Measurements from ENCODE around the gene MDM2. TPM values are rescaled to one million over a fixed set of nuclear protein-coding genes. Genes with fewer than 3 reads are reported as not detected.

The MDM2 gene
- total and polyA plus RNA-seq, 2 donors (not counting 3 experiments of a cell fraction or from before 2014, with no cell fraction given): 16.7 to 270 TPM

GRCh38 chr12:68794653-68795251 lies 13.2 kb upstream of the MDM2 start:
- no peaks in the 10 kb centered on the region for H3K9me3 ChIP-seq (replicated peaks; ENCODE audit: control insufficient read depth, insufficient read depth, low read length)
- H3K36me3 ChIP-seq (ENCODE audit: control insufficient read depth in 2 of 2, extremely low read depth in 1 of 2, insufficient read depth in 2 of 2, low read length in 2 of 2): no peaks in the 10 kb centered on the region
- H3K27me3 ChIP-seq (ENCODE audit: control insufficient read depth in 2 of 2, insufficient read depth in 2 of 2, low read length in 2 of 2): no peaks in the 10 kb centered on the region
- POLR2A ChIA-PET: no interaction called here
- TF ChIP-seq CTCF (IDR thresholded peaks at IDR 0.05; ENCODE audit: extremely low read depth in 1 of 2, insufficient read depth in 1 of 2, low read depth in 1 of 2, low read length in 2 of 2): no peak
- peak; percentile 53 for TF ChIP-seq FOS (IDR thresholded peaks at IDR 0.05; ENCODE audit: borderline replicate concordance, insufficient read depth, low read length)
- H3K27ac ChIP-seq (ENCODE audit: insufficient read depth, low read depth, low read length): no peak overlapping the region
- dilution Hi-C loops (cut with MboI; ENCODE audit: extremely low pct_ligation_motif_present, low sequenced_read_pairs) (no loop called here), intact Hi-C loops (cut with micrococcal nuclease) (no loop called here)
- no peaks in the 10 kb centered on the region for H4K20me1 ChIP-seq (replicated peaks; ENCODE audit: control insufficient read depth, extremely low read depth, insufficient read depth, low read length)
- BruUV-seq (replicated peaks): no TSS peak
- H3K4me3 ChIP-seq (replicated peaks in 1 of 3; ENCODE audit: insufficient read depth in 1 of 3, low read depth in 1 of 3, low read length in 3 of 3): no peak overlapping the region
- no peaks in the 10 kb centered on the region for H3K79me2 ChIP-seq (ENCODE audit: control insufficient read depth, insufficient read depth, low read length)
- H3K9me1 ChIP-seq (replicated peaks; ENCODE audit: control insufficient read depth, extremely low read depth, insufficient read depth, low read length): no peaks in the 10 kb centered on the region
- FAIRE-seq: no peak
- CTCF ChIA-PET: interaction anchor here (0.6 to 1.5 kb wide), 4 partner anchors 13 to 1439 kb away, joined by 3 to 8 read pairs (median 4); partner anchors contain the start of genes MDM2 and SLC35E3
- no peak overlapping the region for H3K9ac ChIP-seq (replicated peaks; ENCODE audit: extremely low read depth, insufficient read depth, low read length)
- DNase-seq (ENCODE audit: low read depth, low spot score): no peak
- H3K4me1 ChIP-seq (ENCODE audit: control insufficient read depth, extremely low read depth, insufficient read depth, low read length): no peaks in the 10 kb centered on the region
- no peak overlapping the region for H2AFZ ChIP-seq (ENCODE audit: low read depth, low read length)
- no peak overlapping the region for H3K4me2 ChIP-seq (ENCODE audit: insufficient read depth, low read length)

- BruUV-seq (replicated peaks): no TSS peak
- ChIA-PET CTCF (interaction anchor here (1.2 kb wide), 1 partner anchor 9 kb away, joined by 5 read pairs; no protein-coding TSS in a partner anchor), POLR2A (no interaction called here)
- H3K36me3 ChIP-seq (ENCODE audit: control insufficient read depth in 2 of 2, extremely low read depth in 1 of 2, insufficient read depth in 2 of 2, low read length in 2 of 2): no peaks in the 10 kb centered on the region
- H3K4me2 ChIP-seq (ENCODE audit: insufficient read depth, low read length): no peak overlapping the region
- no peak overlapping the region for H2AFZ ChIP-seq (ENCODE audit: low read depth, low read length)
- no peaks in the 10 kb centered on the region for H3K27me3 ChIP-seq (ENCODE audit: control insufficient read depth in 2 of 2, insufficient read depth in 2 of 2, low read length in 2 of 2)
- no peak for TF ChIP-seq MAX (IDR thresholded peaks at IDR 0.05; ENCODE audit: insufficient read depth, insufficient read length)
- TF ChIP-seq POLR2A (IDR thresholded peaks at IDR 0.05; ENCODE audit: low read depth, low read length): no peak
- TF ChIP-seq GATA2 (IDR thresholded peaks at IDR 0.05; ENCODE audit: insufficient read depth, insufficient read length, low read depth, low read length): no peak
- no peaks in the 10 kb centered on the region for H4K20me1 ChIP-seq (replicated peaks; ENCODE audit: control insufficient read depth, extremely low read depth, insufficient read depth, low read length)
- H3K9me1 ChIP-seq (replicated peaks; ENCODE audit: control insufficient read depth, extremely low read depth, insufficient read depth, low read length): no peaks in the 10 kb centered on the region
- DNase-seq (ENCODE audit: low read depth, low spot score): no peak
- dilution Hi-C loops (cut with MboI; ENCODE audit: extremely low pct_ligation_motif_present, low sequenced_read_pairs) (no loop called here), intact Hi-C loops (cut with micrococcal nuclease) (no loop called here)
- no peak overlapping the region for H3K9ac ChIP-seq (replicated peaks; ENCODE audit: extremely low read depth, insufficient read depth, low read length)
- H3K9me3 ChIP-seq (replicated peaks; ENCODE audit: control insufficient read depth, insufficient read depth, low read length): no peaks in the 10 kb centered on the region
- no peak overlapping the region for H3K27ac ChIP-seq (ENCODE audit: insufficient read depth, low read depth, low read length)
- H3K79me2 ChIP-seq (ENCODE audit: control insufficient read depth, insufficient read depth, low read length): no peaks in the 10 kb centered on the region
- no peaks in the 10 kb centered on the region for H3K4me1 ChIP-seq (ENCODE audit: control insufficient read depth, extremely low read depth, insufficient read depth, low read length)
- no peak overlapping the region for H3K4me3 ChIP-seq (replicated peaks in 1 of 3; ENCODE audit: insufficient read depth in 1 of 3, low read depth in 1 of 3, low read length in 3 of 3)
- FAIRE-seq: no peak
These were observed 11.6 kb upstream of the MDM2 start for GRCh38 chr12:68796399-68796798.
